Fibroblast of skin of left biceps (primary cell): Measurements from ENCODE around the gene C2orf76.

Experiments used
- DNase-seq, 2 experiments: peaks; one replicate each; pipeline ENCODE4 v3.0.0-alpha.2; 2013; ENCODE audit warnings: low read depth in 2 of 2

Gene C2orf76

DNA sequence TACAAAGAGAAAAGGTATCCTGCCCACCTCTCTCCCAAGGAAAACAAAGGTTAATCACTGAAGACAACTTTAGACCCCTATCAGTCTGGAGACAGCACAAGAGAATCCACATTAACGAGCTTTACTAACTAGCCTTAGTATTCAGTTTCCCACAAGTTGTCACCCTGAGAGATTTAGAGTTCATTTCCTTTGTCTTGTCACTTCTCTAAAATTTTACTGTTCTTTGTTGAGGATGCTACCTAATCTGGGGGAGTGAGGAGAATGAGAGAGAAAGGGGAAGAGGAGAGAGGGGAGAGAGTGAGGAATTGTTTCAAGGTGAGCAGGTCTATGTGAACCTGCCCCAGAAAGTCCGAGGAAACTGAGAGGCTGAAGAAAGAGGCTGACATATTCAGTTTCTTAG is 28.4 kb downstream of the C2orf76 start:
- DNase-seq: no peak

- no peak for DNase-seq
Measured at GRCh38 chr2:119337749-119338148, 28.9 kb downstream of the C2orf76 start.

GRCh38 chr2:119333833-119334232 is 32.8 kb downstream of the C2orf76 start:
- DNase-seq: no peak

DNA sequence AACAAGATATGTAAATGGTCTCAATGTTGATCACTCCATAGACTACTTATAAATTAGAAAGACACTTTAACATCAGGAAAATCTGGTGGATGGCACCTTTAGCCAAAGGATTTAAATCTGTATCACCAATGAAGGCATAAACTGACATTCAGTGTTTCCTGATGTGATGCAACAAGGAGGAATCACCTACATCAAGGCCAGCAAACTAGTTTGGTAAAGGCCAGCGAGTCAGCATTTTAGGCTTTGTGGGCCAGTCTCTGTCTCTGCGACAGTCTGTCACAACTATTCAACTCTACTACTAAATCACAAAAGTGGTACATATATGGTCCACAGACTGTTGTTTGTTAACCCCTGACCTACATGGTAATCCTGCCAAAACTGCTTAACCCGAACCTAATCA is 33.3 kb downstream of the C2orf76 start:
- DNase-seq: no peak

DNA sequence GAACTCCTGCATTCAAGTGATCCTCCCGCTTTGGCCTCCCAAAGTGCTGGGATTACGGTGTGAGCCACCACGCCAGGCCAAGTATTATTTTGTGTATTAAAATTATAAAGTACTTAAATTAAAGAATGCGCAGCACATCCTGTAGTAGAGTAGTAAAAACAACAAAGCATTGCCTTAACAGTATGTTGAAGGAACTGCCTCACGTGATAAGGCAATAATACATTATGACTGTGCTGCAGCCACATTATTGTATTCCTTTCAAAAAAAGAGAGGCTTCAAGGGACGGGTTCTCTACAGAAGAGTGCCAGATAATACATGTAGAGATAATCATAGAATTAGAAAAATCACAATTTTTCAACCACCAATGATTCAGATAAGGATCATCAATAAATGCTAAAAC is 33.7 kb downstream of the C2orf76 start:
- no peak for DNase-seq

DNA sequence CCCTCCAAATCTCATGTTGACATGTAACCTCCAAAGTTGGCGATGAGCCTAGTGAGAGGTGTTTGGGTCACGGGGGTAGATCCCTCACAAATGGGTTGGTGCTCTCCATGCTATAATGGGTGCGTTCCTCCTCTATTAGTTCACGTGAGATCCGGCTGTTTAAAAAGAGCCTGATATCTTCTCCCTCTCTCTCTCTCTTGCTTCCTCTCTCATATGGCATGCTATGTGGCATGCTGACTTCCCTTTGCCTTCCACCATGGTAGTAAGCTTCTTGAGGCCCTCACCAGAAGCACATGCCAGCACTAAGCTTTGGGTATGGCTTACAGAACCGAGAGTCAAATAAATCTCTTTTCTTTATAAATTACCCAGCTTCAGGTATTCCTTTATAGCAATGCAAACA is 39.2 kb downstream of the C2orf76 start:
- no peak for DNase-seq

DNA sequence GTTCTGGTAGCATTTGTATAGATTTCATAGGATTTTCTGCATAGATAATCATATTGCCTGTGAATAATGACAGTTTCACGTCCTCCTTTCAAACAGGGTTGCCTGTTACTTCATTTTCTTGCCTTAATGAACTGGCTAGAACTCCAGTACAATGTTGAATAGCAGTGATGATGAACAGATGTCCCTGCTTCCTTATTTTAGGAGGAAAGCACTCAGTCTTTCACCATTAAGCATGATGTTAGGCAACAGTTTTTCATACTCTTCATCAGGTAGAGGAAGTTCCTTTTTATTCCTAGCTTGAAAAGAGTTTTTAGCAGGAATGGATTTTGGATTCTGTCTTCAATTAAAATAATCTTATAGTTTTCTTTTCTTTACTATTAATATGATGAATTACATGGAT is 39.7 kb downstream of the C2orf76 start:
- DNase-seq: no peak

- DNase-seq: no peak
Measured at GRCh38 chr2:119324685-119325270, 41.9 kb downstream of the C2orf76 start.

DNA sequence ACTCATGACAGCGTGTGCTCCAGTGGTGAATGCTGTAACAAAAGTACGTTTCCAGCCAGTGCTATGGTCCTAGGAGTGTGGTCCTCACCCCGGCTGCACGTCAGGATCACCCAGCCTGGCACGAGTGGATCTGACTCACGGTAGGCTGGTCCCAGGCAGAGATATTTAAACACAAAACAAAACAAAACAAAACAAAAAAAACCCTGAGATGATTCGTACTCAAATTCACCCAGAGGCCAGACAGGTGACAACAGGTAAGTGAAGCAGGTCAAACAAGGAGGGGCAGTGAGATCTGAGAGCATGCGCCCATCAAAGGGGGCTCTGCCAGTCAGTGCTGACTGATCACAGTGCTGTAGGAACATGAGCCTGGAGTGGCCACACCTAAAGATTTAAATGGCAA is 43.2 kb downstream of the C2orf76 start:
- no peak for DNase-seq

DNA sequence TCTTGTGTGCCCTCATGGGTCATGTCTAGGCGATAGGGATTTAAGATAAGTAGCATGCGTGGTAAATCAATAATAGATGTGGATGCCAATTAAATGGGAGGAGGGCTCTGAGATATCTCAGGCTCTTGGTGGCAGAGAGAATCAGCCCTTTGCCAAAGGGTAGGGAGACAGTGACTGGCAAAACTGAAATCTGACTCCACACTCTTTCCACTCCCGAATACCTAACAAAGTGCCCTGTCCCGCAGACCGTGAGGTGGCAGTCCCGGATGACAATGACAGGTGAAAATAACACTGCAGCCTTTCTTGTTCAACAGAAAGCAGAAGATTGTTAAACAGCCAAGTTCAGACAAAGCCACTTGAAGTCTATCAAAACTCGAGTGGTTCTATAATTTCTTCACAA is 47.0 kb downstream of the C2orf76 start:
- DNase-seq: no peak

GRCh38 chr2:119317554-119317953 is 49.1 kb downstream of the C2orf76 start:
- no peak for DNase-seq

- DNase-seq: no peak
Measured at GRCh38 chr2:119316066-119316465, 50.6 kb downstream of the C2orf76 start.

DNA sequence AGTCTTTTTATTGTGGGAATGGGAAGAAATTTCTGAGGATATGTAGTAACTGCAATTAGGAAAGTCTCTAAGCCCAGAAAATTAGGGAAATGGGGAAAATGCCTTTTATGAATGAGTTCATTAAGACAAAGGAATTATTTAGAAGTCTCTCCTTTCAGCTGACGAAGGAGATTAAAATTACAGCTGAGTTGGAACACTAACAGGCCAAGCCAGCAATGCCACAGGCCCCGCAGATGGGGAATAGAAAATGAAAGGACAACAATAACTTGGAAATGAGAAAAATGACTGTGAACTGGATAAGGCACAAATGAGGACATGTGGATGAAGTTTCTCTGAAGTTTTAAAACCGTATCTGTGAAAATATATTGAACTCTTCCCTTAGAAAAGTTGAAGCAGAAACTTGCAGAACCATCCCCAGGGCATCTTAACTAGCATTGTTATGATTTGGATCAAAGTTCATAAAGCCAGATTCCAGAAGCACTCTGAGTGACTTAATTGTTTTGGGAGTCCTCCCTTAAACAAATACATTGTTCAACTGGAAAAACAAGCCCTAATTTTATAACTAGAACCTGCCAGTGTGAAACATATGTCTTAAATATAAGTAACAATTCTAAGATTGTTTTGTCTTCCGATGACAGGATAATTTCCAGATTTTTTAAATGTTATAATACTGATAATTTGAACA is 51.3 kb downstream of the C2orf76 start:
- no peak for DNase-seq

DNA sequence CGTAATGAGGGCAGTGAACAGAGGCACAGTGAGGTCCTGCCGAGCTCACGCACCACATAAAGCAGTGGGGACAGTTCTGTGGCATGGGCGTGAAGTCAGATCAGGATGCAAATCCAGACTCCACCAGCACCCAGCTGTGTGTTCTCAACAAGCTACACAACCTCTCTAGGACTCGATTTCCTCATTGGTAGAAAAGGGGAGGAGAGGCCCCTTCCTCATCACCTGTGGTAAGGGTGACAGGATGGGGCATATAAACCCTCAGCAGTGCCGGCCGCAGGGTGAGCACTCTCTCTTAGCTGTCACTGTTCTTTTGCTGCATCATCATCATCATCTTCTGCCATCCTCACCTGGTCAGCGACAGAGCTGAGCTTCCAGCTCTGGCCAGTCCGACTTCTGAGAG is 54.8 kb downstream of the C2orf76 start:
- no peak for DNase-seq

- DNase-seq: no peak
Measured at GRCh38 chr2:119311371-119311770, 55.3 kb downstream of the C2orf76 start.

- no peak for DNase-seq
Measured at GRCh38 chr2:119308793-119309330, 57.8 kb downstream of the C2orf76 start.

- DNase-seq: no peak
Measured at GRCh38 chr2:119307419-119308140, 59.1 kb downstream of the C2orf76 start.

DNA sequence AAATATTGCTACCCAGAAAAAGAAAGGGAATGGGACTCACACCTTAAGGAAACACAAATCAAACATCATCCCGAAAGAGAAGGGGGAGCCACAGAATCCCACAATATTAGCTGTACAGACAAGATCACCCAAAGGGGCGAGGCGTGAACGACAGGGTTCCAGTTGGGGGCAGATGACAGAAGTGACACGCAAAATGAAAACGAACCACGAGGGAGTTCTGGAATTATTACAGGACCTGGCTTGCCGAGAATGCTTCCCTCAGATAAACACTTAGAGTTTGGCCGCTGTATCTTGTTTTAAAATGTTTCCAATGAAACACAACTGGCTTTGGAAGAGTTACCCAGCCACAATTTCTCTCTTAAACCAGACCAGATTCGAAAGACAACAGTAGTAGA is 60.4 kb downstream of the C2orf76 start:
- DNase-seq: no peak

GRCh38 chr2:119305497-119306195 is 61.0 kb downstream of the C2orf76 start:
- no peak for DNase-seq

GRCh38 chr2:119304847-119305246 is 61.8 kb downstream of the C2orf76 start:
- no peak for DNase-seq

- peak; percentile 36 to 49 for DNase-seq
Measured at GRCh38 chr2:119301413-119301812, 65.2 kb downstream of the C2orf76 start.

GRCh38 chr2:119295688-119296375 is 70.8 kb downstream of the C2orf76 start:
- no peak for DNase-seq
